GOT3 (cell line): ENCODE measurements around the gene RNF25.

Experiments used
- DNase-seq: peaks from one replicate; lab custom pipeline; 2025; ENCODE audit warnings: mixed read lengths; lab: John Stamatoyannopoulos, UW

The RNF25 gene

GRCh38 chr2:218622606-218623365 is 49.0 kb downstream of the RNF25 start:
- DNase-seq: no peak

GRCh38 chr2:218621007-218621406 is 50.8 kb downstream of the RNF25 start:
- no peak for DNase-seq

GRCh38 chr2:218618102-218618860 is 53.5 kb downstream of the RNF25 start:
- no peak for DNase-seq

GRCh38 chr2:218615868-218616315 is 55.9 kb downstream of the RNF25 start:
- DNase-seq: no peak
